Panc1 (cell line): ENCODE results near the gene SPEG.

Source experiments
- POLR2AphosphoS5 ChIP-seq: IDR thresholded peaks from 2 replicates; pipeline ENCODE4 v1.6.1; 2012; ENCODE audit warnings: mild to moderate bottlenecking, low read depth, low read length, moderate library complexity
- SIN3A ChIP-seq: IDR thresholded peaks from 2 replicates; pipeline ENCODE4 v1.6.1; 2012; ENCODE audit warnings: low read depth, mild to moderate bottlenecking, low read length, moderate library complexity, borderline replicate concordance; ENCODE audit not compliant: insufficient read depth
- TF ChIP-seq, protein P1 (sequence below): fragments of 450-650 bp; IDR thresholded peaks from 2 replicates; pipeline ENCODE4 v1.5.1; 2017; ENCODE audit warnings: mild to moderate bottlenecking

DNA sequence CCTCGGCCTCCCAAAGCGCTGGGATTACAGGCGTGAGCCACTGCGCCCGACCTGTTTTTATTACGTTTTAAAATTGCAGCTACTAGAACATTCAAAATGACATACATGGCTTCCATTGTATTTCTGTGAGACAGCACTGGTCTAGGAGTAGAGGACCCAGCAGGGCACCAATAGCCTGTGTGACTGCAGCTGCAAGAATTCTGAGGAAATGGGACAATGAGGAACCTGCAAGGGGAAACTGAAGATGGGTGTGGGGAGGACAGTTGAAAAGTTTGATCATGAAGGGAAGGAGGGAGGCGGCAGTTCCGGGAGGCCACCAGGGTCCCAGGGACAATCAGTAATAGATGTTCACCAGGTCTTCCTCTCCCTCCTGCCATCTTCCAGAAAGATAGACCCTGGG is 33.0 kb upstream of the SPEG start:
- TF ChIP-seq, protein P1, sequence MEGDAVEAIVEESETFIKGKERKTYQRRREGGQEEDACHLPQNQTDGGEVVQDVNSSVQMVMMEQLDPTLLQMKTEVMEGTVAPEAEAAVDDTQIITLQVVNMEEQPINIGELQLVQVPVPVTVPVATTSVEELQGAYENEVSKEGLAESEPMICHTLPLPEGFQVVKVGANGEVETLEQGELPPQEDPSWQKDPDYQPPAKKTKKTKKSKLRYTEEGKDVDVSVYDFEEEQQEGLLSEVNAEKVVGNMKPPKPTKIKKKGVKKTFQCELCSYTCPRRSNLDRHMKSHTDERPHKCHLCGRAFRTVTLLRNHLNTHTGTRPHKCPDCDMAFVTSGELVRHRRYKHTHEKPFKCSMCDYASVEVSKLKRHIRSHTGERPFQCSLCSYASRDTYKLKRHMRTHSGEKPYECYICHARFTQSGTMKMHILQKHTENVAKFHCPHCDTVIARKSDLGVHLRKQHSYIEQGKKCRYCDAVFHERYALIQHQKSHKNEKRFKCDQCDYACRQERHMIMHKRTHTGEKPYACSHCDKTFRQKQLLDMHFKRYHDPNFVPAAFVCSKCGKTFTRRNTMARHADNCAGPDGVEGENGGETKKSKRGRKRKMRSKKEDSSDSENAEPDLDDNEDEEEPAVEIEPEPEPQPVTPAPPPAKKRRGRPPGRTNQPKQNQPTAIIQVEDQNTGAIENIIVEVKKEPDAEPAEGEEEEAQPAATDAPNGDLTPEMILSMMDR = no peak
- TF ChIP-seq POLR2AphosphoS5 (no peak), SIN3A (no peak)
